IMR-90 (cell line): ENCODE results near the gene SNRPD3. TPM values are rescaled to one million over a fixed set of nuclear protein-coding genes. Genes with fewer than 3 reads are reported as not detected.

Experiments
- ATAC-seq: fragments of 200-7000 bp; cut with Tn5 transposase; 2 replicates; pipeline ENCODE4 v1.9.1; 2020; ENCODE audit warnings: low read depth, mild to moderate bottlenecking, moderate library complexity
- BruUV-seq: library from RNA; stranded (reverse); fragments of 400-500 nt; replicated peaks from 2 replicates; lab custom pipeline; 2021; lab: Mats Ljungman, UMichigan
- CTCF ChIA-PET: fragments of 300-600 bp; formaldehyde crosslinking; extraction: SDS; loops from one replicate; lab custom pipeline; 2021; ENCODE audit warnings: antibody characterized with exemption; lab: Yijun Ruan, JAX
- POLR2A ChIA-PET: fragments of 300-600 bp; sonication (Branson Sonifier 250); formaldehyde crosslinking; loops from one replicate; lab custom pipeline; 2022; ENCODE audit warnings: antibody characterized with exemption; ENCODE audit not compliant: unreplicated experiment; lab: Charles Lee
- DNase-seq: peaks from one replicate; pipeline ENCODE4 v3.0.0; 2013
- H2AFZ ChIP-seq: replicated peaks from 2 replicates; pipeline ENCODE3; 2013; ENCODE audit warnings: low read length, mild to moderate bottlenecking; ENCODE audit not compliant: poor library complexity
- H2AK5ac ChIP-seq: 2 replicates; pipeline ENCODE4 v1.6.1; 2013; ENCODE audit warnings: low read depth, low read length, inconsistent platforms
- H2AK9ac ChIP-seq: replicated peaks from 2 replicates; pipeline ENCODE3; 2013; ENCODE audit warnings: mild to moderate bottlenecking, low read depth, low read length, moderate library complexity; ENCODE audit not compliant: poor library complexity
- H2BK120ac ChIP-seq: 2 replicates; pipeline ENCODE4 v1.6.1; 2013; ENCODE audit warnings: low read depth, low read length, inconsistent platforms
- H2BK15ac ChIP-seq: 3 replicates; pipeline ENCODE4 v1.6.1; 2013; ENCODE audit warnings: low read depth, low read length, inconsistent platforms
- H2BK20ac ChIP-seq: 2 replicates; pipeline ENCODE4 v1.6.1; 2013; ENCODE audit warnings: low read depth, mild to moderate bottlenecking, inconsistent platforms, low read length, moderate library complexity
- H2BK5ac ChIP-seq: 2 replicates; pipeline ENCODE4 v1.6.1; 2013; ENCODE audit warnings: mild to moderate bottlenecking, low read depth, low read length, inconsistent platforms; ENCODE audit not compliant: poor library complexity, severe bottlenecking
- H3K14ac ChIP-seq: replicated peaks from 2 replicates; pipeline ENCODE4 v1.6.1; 2013; ENCODE audit warnings: low read depth, low read length, inconsistent platforms
- H3K18ac ChIP-seq: 2 replicates; pipeline ENCODE4 v1.6.1; 2013; ENCODE audit warnings: low read depth, low read length, control low read depth
- H3K23ac ChIP-seq: 2 replicates; pipeline ENCODE4 v1.6.1; 2013; ENCODE audit warnings: low read depth, low read length, inconsistent platforms
- H3K27ac ChIP-seq: 2 replicates; pipeline ENCODE4 v1.5.1; 2013; ENCODE audit warnings: mild to moderate bottlenecking, control low read depth, low read length; ENCODE audit not compliant: insufficient read depth
- H3K27me3 ChIP-seq: 2 replicates; pipeline ENCODE4 v1.6.1; 2013; ENCODE audit warnings: low read length; ENCODE audit not compliant: control insufficient read depth, insufficient read depth
- H3K36me3 ChIP-seq: 2 replicates; pipeline ENCODE4 v1.6.1; 2013; ENCODE audit warnings: low read length, mixed read lengths; ENCODE audit not compliant: control insufficient read depth, insufficient read depth
- H3K4ac ChIP-seq: 2 replicates; pipeline ENCODE4 v1.6.1; 2013; ENCODE audit warnings: low read depth, low read length, inconsistent platforms
- H3K4me1 ChIP-seq: 2 replicates; pipeline ENCODE4 v1.6.1; 2013; ENCODE audit warnings: low read length, mixed read lengths; ENCODE audit not compliant: control insufficient read depth, insufficient read depth
- H3K4me2 ChIP-seq: 2 replicates; pipeline ENCODE4 v1.6.1; 2013; ENCODE audit warnings: low read depth, mild to moderate bottlenecking, control low read depth, low read length, moderate library complexity
- H3K4me3 ChIP-seq: 2 replicates; pipeline ENCODE4 v1.5.1; 2013; ENCODE audit warnings: low read depth, mild to moderate bottlenecking, control low read depth, low read length, moderate library complexity; ENCODE audit not compliant: insufficient read depth
- H3K56ac ChIP-seq: 2 replicates; pipeline ENCODE4 v1.6.1; 2013; ENCODE audit warnings: low read length, inconsistent platforms; ENCODE audit not compliant: insufficient read depth; ENCODE audit errors: extremely low read depth
- H3K79me1 ChIP-seq, 2 experiments: 2 replicates each; pipeline ENCODE4 v1.6.1; 2013; ENCODE audit warnings: low read length in 2 of 2, inconsistent platforms in 1 of 2, low read depth in 1 of 2
- H3K9ac ChIP-seq: 2 replicates; pipeline ENCODE4 v1.6.1; 2013; ENCODE audit warnings: low read depth, low read length, control low read depth
- H3K9me1 ChIP-seq: 2 replicates; pipeline ENCODE4 v1.6.1; 2013; ENCODE audit warnings: low read length, inconsistent platforms; ENCODE audit not compliant: insufficient read depth
- H3K9me3 ChIP-seq: 2 replicates; pipeline ENCODE4 v1.6.1; 2013; ENCODE audit warnings: low read length; ENCODE audit not compliant: control insufficient read depth, insufficient read depth
- H4K20me1 ChIP-seq: 2 replicates; pipeline ENCODE4 v1.6.1; 2013; ENCODE audit warnings: low read length, inconsistent platforms; ENCODE audit not compliant: insufficient read depth
- H4K5ac ChIP-seq: 2 replicates; pipeline ENCODE4 v1.6.1; 2013; ENCODE audit warnings: mild to moderate bottlenecking, low read depth, low read length, control low read depth
- H4K8ac ChIP-seq, 2 experiments: 2 replicates each; pipeline ENCODE4 v1.6.1; 2013; ENCODE audit warnings: low read depth in 2 of 2, low read length in 2 of 2, control low read depth in 1 of 2, inconsistent platforms in 1 of 2
- H4K91ac ChIP-seq: 2 replicates; pipeline ENCODE4 v1.6.1; 2013; ENCODE audit warnings: low read depth, low read length, inconsistent platforms; ENCODE audit not compliant: insufficient read depth
- BHLHE40 ChIP-seq: fragments of 150-350 bp; IDR thresholded peaks from 2 replicates; pipeline ENCODE4 v1.6.1; 2016; ENCODE audit warnings: mild to moderate bottlenecking, low read depth, low read length
- CEBPB ChIP-seq: IDR thresholded peaks from 2 replicates; pipeline ENCODE4 v1.6.1; 2012; ENCODE audit warnings: low read depth, low read length, improper control_type of control experiment
- CHD1 ChIP-seq: IDR thresholded peaks from 2 replicates; pipeline ENCODE4 v1.6.1; 2012; ENCODE audit warnings: low read depth, low read length, improper control_type of control experiment
- CTCF ChIP-seq: conservative IDR thresholded peaks from 2 replicates; pipeline ENCODE4 v1.5.1; 2012; ENCODE audit warnings: mild to moderate bottlenecking, low read depth, low read length, improper control_type of control experiment
- ELK1 ChIP-seq: fragments of 150-350 bp; IDR thresholded peaks from 2 replicates; pipeline ENCODE4 v1.6.1; 2016; ENCODE audit warnings: low read depth, mild to moderate bottlenecking, low read length, moderate library complexity, borderline replicate concordance
- FOS ChIP-seq: fragments of 150-350 bp; IDR thresholded peaks from 2 replicates; pipeline ENCODE4 v1.6.1; 2016; ENCODE audit warnings: low read depth, low read length
- MAFK ChIP-seq: IDR thresholded peaks from 2 replicates; pipeline ENCODE4 v1.6.1; 2012; ENCODE audit warnings: low read depth, low read length, improper control_type of control experiment
- MAZ ChIP-seq: IDR thresholded peaks from 2 replicates; pipeline ENCODE4 v1.6.1; 2012; ENCODE audit warnings: low read depth, mild to moderate bottlenecking, low read length, improper control_type of control experiment, moderate library complexity, borderline replicate concordance
- MXI1 ChIP-seq: IDR thresholded peaks from 2 replicates; pipeline ENCODE4 v1.6.1; 2012; ENCODE audit warnings: low read depth, mild to moderate bottlenecking, low read length, moderate library complexity, borderline replicate concordance
- NFE2L2 ChIP-seq: fragments of 150-350 bp; IDR thresholded peaks from 2 replicates; pipeline ENCODE4 v1.6.1; 2016; ENCODE audit warnings: low read depth, mild to moderate bottlenecking, low read length
- POLR2A ChIP-seq: IDR thresholded peaks from 2 replicates; pipeline ENCODE4 v1.6.1; 2012; ENCODE audit warnings: mild to moderate bottlenecking, low read depth, low read length
- RAD21 ChIP-seq: IDR thresholded peaks from 2 replicates; pipeline ENCODE4 v1.6.1; 2012; ENCODE audit warnings: low read length, improper control_type of control experiment
- RCOR1 ChIP-seq: IDR thresholded peaks from 2 replicates; pipeline ENCODE4 v1.6.1; 2012; ENCODE audit warnings: mild to moderate bottlenecking, low read length, improper control_type of control experiment; ENCODE audit not compliant: insufficient replicate concordance
- RFX5 ChIP-seq: IDR thresholded peaks from 2 replicates; pipeline ENCODE4 v1.8.0; 2012; ENCODE audit warnings: low read depth, mild to moderate bottlenecking, low read length, moderate library complexity
- SMC3 ChIP-seq: fragments of 150-350 bp; IDR thresholded peaks from 2 replicates; pipeline ENCODE4 v1.6.1; 2016; ENCODE audit warnings: low read depth, mild to moderate bottlenecking, antibody characterized with exemption, low read length, moderate library complexity
- USF2 ChIP-seq: fragments of 150-350 bp; IDR thresholded peaks from 2 replicates; pipeline ENCODE4 v1.6.1; 2017; ENCODE audit warnings: mild to moderate bottlenecking, antibody characterized with exemption, low read length, low read depth
- WGBS, 2 experiments: methylation state at CpG; one replicate each; pipeline versions ENCODE4 v1.1.5 to v1.1.7; 2013; ENCODE audit warnings: missing lambda C conversion rate in 2 of 2; ENCODE audit not compliant: insufficient read length in 1 of 2; ENCODE audit errors: extremely low coverage in 2 of 2; 5-methylcytosine and 5-hydroxymethylcytosine counted together
- dilution Hi-C: fragments of 300-500 bp; cut with HindIII; formaldehyde crosslinking; loops from one replicate; pipeline ENCODE4 v1.14.3; 2018; ENCODE audit warnings: low sequenced_read_pairs; ENCODE audit not compliant: unreplicated experiment
- in situ Hi-C: fragments of 300-500 bp; cut with MboI; formaldehyde crosslinking; loops from 3 replicates; pipeline ENCODE4 v1.14.3; 2019; ENCODE audit warnings: low sequenced_read_pairs, inconsistent platforms, mixed read lengths
- intact Hi-C: fragments of 100-400 bp; cut with micrococcal nuclease; formaldehyde crosslinking; loops from 2 replicates; pipeline ENCODE4 v1.10.0; 2022
- polyA plus RNA-seq, 3 experiments: library from polyadenylated mRNA; depleted of rRNA; stranded (reverse); fragments of >200 nt; gene quantifications; 2 replicates each; pipeline ENCODE4 v1.2.3, GENCODE V29; 2012; ENCODE audit warnings: low replicate concordance in 1 of 3
- total RNA-seq: library from RNA; depleted of rRNA; stranded (reverse); fragments of >200 nt; gene quantifications from 2 replicates; pipeline ENCODE4 v1.2.3, GENCODE V29; 2012

Gene SNRPD3
- total and polyA plus RNA-seq, 2 of the 4 experiments (the other 2 are of a cell fraction) = 158 to 283 TPM

- no peak overlapping the region for H3K4me2 ChIP-seq
- H3K4me3 ChIP-seq = no peak overlapping the region
- H3K4me1 ChIP-seq = no peaks in the 10 kb centered on the region; the same call in 1 of the 2 replicates
- no peak overlapping the region for H2AK9ac ChIP-seq
- H2BK120ac ChIP-seq = no peak overlapping the region
- H3K23ac ChIP-seq = no peak overlapping the region
- peaks cover 35% of the 10 kb centered on the region for H3K36me3 ChIP-seq
- no TSS peak for BruUV-seq
- peaks cover 38 to 75% of the 10 kb centered on the region in 2 experiments for H3K79me1 ChIP-seq
- intact Hi-C loops = no loop called here
- no peaks in the 10 kb centered on the region for H3K9me3 ChIP-seq
- no peak overlapping the region for H2BK20ac ChIP-seq
- H4K91ac ChIP-seq = no peak overlapping the region
- peaks cover 58% of the 10 kb centered on the region for H4K20me1 ChIP-seq
- H3K9me1 ChIP-seq = peaks cover 14% of the 10 kb centered on the region; the same call in 1 of the 2 replicates
- H3K27me3 ChIP-seq = no peaks in the 10 kb centered on the region
- no peak overlapping the region for H3K4ac ChIP-seq
- H3K27ac ChIP-seq = no peak overlapping the region
- dilution Hi-C loops = no loop called here
- H4K5ac ChIP-seq = no peak overlapping the region
- no peak overlapping the region for H3K56ac ChIP-seq
- H3K9ac ChIP-seq = no peak overlapping the region
- H2AFZ ChIP-seq = no peak overlapping the region
- no peak overlapping the region for H2BK5ac ChIP-seq
- no peak overlapping the region for H3K18ac ChIP-seq
- WGBS, 2 experiments = 78% methylated on average over 7 of the region's 8 CpGs; no CpG with 5 or more reads in 1 of the 2 experiments
- in situ Hi-C loops = no loop called here
- CTCF ChIA-PET = no interaction called here
- no peak overlapping the region for H2AK5ac ChIP-seq
- no peak overlapping the region for H4K8ac ChIP-seq
- no peak overlapping the region for H2BK15ac ChIP-seq
- H3K14ac ChIP-seq = no peak overlapping the region
- no peak for TF ChIP-seq RAD21
- no peak for TF ChIP-seq FOS
- TF ChIP-seq ELK1 = no peak
- TF ChIP-seq POLR2A = no peak
- no peak for TF ChIP-seq USF2
- no peak for TF ChIP-seq RCOR1
- no peak for TF ChIP-seq SMC3
- TF ChIP-seq MAFK = no peak
- no peak for TF ChIP-seq CTCF
- no peak for TF ChIP-seq NFE2L2
- no peak for TF ChIP-seq MXI1
- no peak for TF ChIP-seq CHD1
- no peak for TF ChIP-seq BHLHE40
- TF ChIP-seq RFX5 = no peak
- TF ChIP-seq CEBPB = no peak
- TF ChIP-seq MAZ = no peak
- POLR2A ChIA-PET = interaction anchor here (0.8 kb wide), 1 partner anchor 12 kb away, joined by 4 read pairs; the partner anchor contains the start of gene GUCD1
- ATAC-seq = peak; percentile 25; the same call in 1 of the 2 replicates
- no peak for DNase-seq
Observed at GRCh38 chr22:24566899-24567511, 11.2 kb downstream of the SNRPD3 start.
